CD4-positive, alpha-beta T cell treated with Interleukin-10 for 1 hour (primary cell): ENCODE results near the gene TSHZ2.

Source experiments
- DNase-seq: peaks from one replicate; pipeline ENCODE4 v3.0.0-alpha.2; 2020

Gene TSHZ2

GRCh38 chr20:53258741-53259140 lies 286.6 kb downstream of the TSHZ2 start:
- no peak for DNase-seq

GRCh38 chr20:53260168-53260567 lies 288.0 kb downstream of the TSHZ2 start:
- no peak for DNase-seq

GRCh38 chr20:53260591-53260990 lies 288.4 kb downstream of the TSHZ2 start:
- DNase-seq, result no peak

GRCh38 chr20:53262365-53262764 lies 290.2 kb downstream of the TSHZ2 start:
- no peak for DNase-seq

- DNase-seq, result no peak
These were observed 291.6 kb downstream of the TSHZ2 start for GRCh38 chr20:53263554-53264438.

- DNase-seq, result no peak
These were observed 292.4 kb downstream of the TSHZ2 start for GRCh38 chr20:53264604-53265003.

- no peak for DNase-seq
These were observed 293.2 kb downstream of the TSHZ2 start for GRCh38 chr20:53265304-53265875.

- DNase-seq, result no peak
These were observed 297.2 kb downstream of the TSHZ2 start for GRCh38 chr20:53269380-53269779.

- DNase-seq, result no peak
These were observed 298.7 kb downstream of the TSHZ2 start for GRCh38 chr20:53270792-53271375.

GRCh38 chr20:53274365-53274764 lies 302.2 kb downstream of the TSHZ2 start:
- no peak for DNase-seq

GRCh38 chr20:53274807-53275206 lies 302.6 kb downstream of the TSHZ2 start:
- no peak for DNase-seq

GRCh38 chr20:53276143-53276542 lies 304.0 kb downstream of the TSHZ2 start:
- DNase-seq, result no peak

GRCh38 chr20:53278555-53278954 lies 306.4 kb downstream of the TSHZ2 start:
- no peak for DNase-seq

- DNase-seq, result no peak
These were observed 307.6 kb downstream of the TSHZ2 start for GRCh38 chr20:53279735-53280134.

GRCh38 chr20:53281557-53282117 lies 309.5 kb downstream of the TSHZ2 start:
- no peak for DNase-seq

GRCh38 chr20:53282217-53282955 lies 310.2 kb downstream of the TSHZ2 start:
- no peak for DNase-seq

- DNase-seq, result no peak
These were observed 310.9 kb downstream of the TSHZ2 start for GRCh38 chr20:53283011-53283410.

GRCh38 chr20:53283597-53283996 lies 311.4 kb downstream of the TSHZ2 start:
- no peak for DNase-seq

- DNase-seq, result no peak
These were observed 312.1 kb downstream of the TSHZ2 start for GRCh38 chr20:53284256-53284655.

- no peak for DNase-seq
These were observed 312.5 kb downstream of the TSHZ2 start for GRCh38 chr20:53284696-53285095.

GRCh38 chr20:53287357-53288042 lies 315.3 kb downstream of the TSHZ2 start:
- DNase-seq, result no peak

- DNase-seq, result no peak
These were observed 319.4 kb downstream of the TSHZ2 start for GRCh38 chr20:53291548-53291947.
